GM23248 (cell line): Measurements from ENCODE around the gene CEP112. TPM values are rescaled to one million over a fixed set of nuclear protein-coding genes. Genes with fewer than 3 reads are reported as not detected.

ENCODE experiments used
- DNase-seq: peaks from one replicate; pipeline ENCODE4 v3.0.0-alpha.2; 2015
- H2AFZ ChIP-seq: fragments of 200-600 bp; sonication (generic); 2 replicates; pipeline ENCODE4 v1.6.1; 2016; ENCODE audit warnings: antibody characterized with exemption
- H3F3A ChIP-seq: fragments of 200-600 bp; sonication (generic); 2 replicates; pipeline ENCODE4 v1.6.1; 2016; ENCODE audit warnings: mild to moderate bottlenecking, antibody characterized with exemption, mixed run types; ENCODE audit not compliant: insufficient read depth
- H3K27ac ChIP-seq: fragments of 200-600 bp; sonication (generic); 2 replicates; pipeline ENCODE4 v1.5.1; 2016; ENCODE audit warnings: mild to moderate bottlenecking
- H3K27me3 ChIP-seq: fragments of 200-600 bp; sonication (generic); replicated peaks from 2 replicates; pipeline ENCODE4 v1.6.1; 2016; ENCODE audit warnings: mild to moderate bottlenecking; ENCODE audit not compliant: insufficient read depth
- H3K36me3 ChIP-seq: fragments of 200-600 bp; sonication (generic); 2 replicates; pipeline ENCODE4 v1.6.1; 2016; ENCODE audit warnings: low read depth, mild to moderate bottlenecking
- H3K4me1 ChIP-seq: fragments of 200-600 bp; sonication (generic); 2 replicates; pipeline ENCODE4 v1.6.1; 2016; ENCODE audit warnings: mild to moderate bottlenecking; ENCODE audit not compliant: insufficient read depth
- H3K4me2 ChIP-seq: fragments of 200-600 bp; sonication (generic); one replicate; pipeline ENCODE4 v1.6.1; 2016; ENCODE audit warnings: mild to moderate bottlenecking; ENCODE audit not compliant: unreplicated experiment
- H3K4me3 ChIP-seq: fragments of 200-600 bp; sonication (generic); 2 replicates; pipeline ENCODE4 v1.5.1; 2016; ENCODE audit warnings: mild to moderate bottlenecking
- H3K79me2 ChIP-seq: fragments of 200-600 bp; sonication (generic); 2 replicates; pipeline ENCODE4 v1.6.1; 2016; ENCODE audit warnings: mild to moderate bottlenecking; ENCODE audit not compliant: insufficient read depth
- H3K9ac ChIP-seq: fragments of 200-600 bp; sonication (generic); 2 replicates; pipeline ENCODE4 v1.6.1; 2016; ENCODE audit warnings: mild to moderate bottlenecking
- H3K9me2 ChIP-seq: fragments of 200-600 bp; sonication (generic); 2 replicates; pipeline ENCODE4 v1.6.1; 2016; ENCODE audit warnings: mixed run types, mild to moderate bottlenecking, moderate library complexity; ENCODE audit not compliant: insufficient read depth
- H3K9me3 ChIP-seq: fragments of 200-600 bp; sonication (generic); one replicate; pipeline ENCODE4 v1.6.1; 2017; ENCODE audit warnings: low read depth
- H4K20me1 ChIP-seq: fragments of 200-600 bp; sonication (generic); 2 replicates; pipeline ENCODE4 v1.6.0; 2016; ENCODE audit not compliant: insufficient read depth
- EZH2 ChIP-seq: fragments of 200-600 bp; sonication (generic); IDR thresholded peaks from 2 replicates; pipeline ENCODE4 v1.6.1; 2018; ENCODE audit warnings: antibody characterized with exemption, mild to moderate bottlenecking; ENCODE audit not compliant: insufficient read depth, poor library complexity, severe bottlenecking
- EZH2phosphoT487 ChIP-seq: fragments of 200-600 bp; sonication (generic); IDR thresholded peaks from 2 replicates; pipeline ENCODE4 v1.6.1; 2018; ENCODE audit warnings: antibody characterized with exemption, moderate library complexity, mild to moderate bottlenecking, low read depth; ENCODE audit not compliant: insufficient read depth
- WGBS, 2 experiments: methylation state at CpG; one replicate each; pipeline ENCODE4 v1.1.6; 2015 to 2017; ENCODE audit warnings: low lambda C conversion rate in 2 of 2, low coverage in 1 of 2; ENCODE audit errors: missing lambda C conversion rate in 2 of 2; 5-methylcytosine and 5-hydroxymethylcytosine counted together
- in situ Hi-C: fragments of 300-500 bp; cut with MboI; formaldehyde crosslinking; loops from 2 replicates; pipeline ENCODE4 v1.15.0; 2020
- polyA plus RNA-seq: library from polyadenylated mRNA; unstranded; fragments of >200 nt; fragmentation: Nextera tagmentation; extraction: Ambion mirVana; gene quantifications from 2 replicates; pipeline ENCODE4 v1.2.1, GENCODE V29; 2016
- total RNA-seq: library from RNA; depleted of rRNA; stranded (reverse); fragments of >200 nt; shearing (Covaris generic); gene quantifications from 2 replicates; pipeline ENCODE4 v1.2.3, GENCODE V29; 2014

CEP112 gene
- total and polyA plus RNA-seq, 2 experiments from 2014 or later: 8.1 to 14.8 TPM

- in situ Hi-C loops: no loop called here
- Histone ChIP-seq H3K27ac (no peak overlapping the region), H3K4me3 (no peak overlapping the region), H3F3A (peaks cover 9% of the 10 kb centered on the region; the same call in 1 of the 2 replicates), H3K36me3 (no peaks in the 10 kb centered on the region), H4K20me1 (no peaks in the 10 kb centered on the region), H3K79me2 (no peaks in the 10 kb centered on the region), H2AFZ (no peak overlapping the region), H3K4me1 (peaks cover 14% of the 10 kb centered on the region), H3K27me3 (no peaks in the 10 kb centered on the region), H3K4me2 (no peak overlapping the region), H3K9ac (no peak overlapping the region), H3K9me2 (no peaks in the 10 kb centered on the region), H3K9me3 (no peaks in the 10 kb centered on the region)
- no peak for DNase-seq
- TF ChIP-seq EZH2: no peak
- no peak for TF ChIP-seq EZH2phosphoT487
- 96 to 100% methylated on average over 4 of the region's 4 CpGs for WGBS, 2 experiments
Measured at GRCh38 chr17:65855675-65856074, 336.3 kb downstream of the CEP112 start.

- H3K9me3 ChIP-seq: no peaks in the 10 kb centered on the region
- H2AFZ ChIP-seq: no peak overlapping the region
- in situ Hi-C loops: no loop called here
- no peak overlapping the region for H3K9ac ChIP-seq
- H3K4me3 ChIP-seq: no peak overlapping the region
- no peak for DNase-seq
- no peaks in the 10 kb centered on the region for H3K79me2 ChIP-seq
- no peaks in the 10 kb centered on the region for H4K20me1 ChIP-seq
- H3F3A ChIP-seq: peaks cover 10% of the 10 kb centered on the region; the same call in 1 of the 2 replicates
- TF ChIP-seq EZH2: no peak
- no peak for TF ChIP-seq EZH2phosphoT487
- peaks cover 16% of the 10 kb centered on the region for H3K4me1 ChIP-seq
- 75 to 84% methylated on average over 2 of the region's 2 CpGs for WGBS, 2 experiments
- no peak overlapping the region for H3K27ac ChIP-seq
- no peaks in the 10 kb centered on the region for H3K27me3 ChIP-seq
- H3K36me3 ChIP-seq: no peaks in the 10 kb centered on the region
- no peaks in the 10 kb centered on the region for H3K9me2 ChIP-seq
- H3K4me2 ChIP-seq: no peak overlapping the region
Measured at GRCh38 chr17:65855245-65855644, 336.7 kb downstream of the CEP112 start.

- Histone ChIP-seq H4K20me1 (no peaks in the 10 kb centered on the region), H3K36me3 (no peaks in the 10 kb centered on the region), H3K27ac (no peak overlapping the region), H3F3A (peaks cover 10% of the 10 kb centered on the region; the same call in 1 of the 2 replicates), H3K79me2 (no peaks in the 10 kb centered on the region), H3K4me1 (peaks cover 18% of the 10 kb centered on the region), H3K4me3 (no peak overlapping the region), H2AFZ (no peak overlapping the region), H3K9me3 (no peaks in the 10 kb centered on the region), H3K9me2 (no peaks in the 10 kb centered on the region), H3K4me2 (no peak overlapping the region), H3K9ac (no peak overlapping the region), H3K27me3 (no peaks in the 10 kb centered on the region)
- TF ChIP-seq EZH2 (no peak), EZH2phosphoT487 (no peak)
- DNase-seq: no peak
- in situ Hi-C loops: no loop called here
Measured at GRCh38 chr17:65853816-65854215, 338.1 kb downstream of the CEP112 start.

- peaks cover 18% of the 10 kb centered on the region for H3K4me1 ChIP-seq
- no peaks in the 10 kb centered on the region for H3K9me2 ChIP-seq
- DNase-seq: no peak
- peaks cover 10% of the 10 kb centered on the region; the same call in 1 of the 2 replicates for H3F3A ChIP-seq
- H3K9me3 ChIP-seq: no peaks in the 10 kb centered on the region
- TF ChIP-seq EZH2: no peak
- TF ChIP-seq EZH2phosphoT487: no peak
- in situ Hi-C loops: no loop called here
- no peaks in the 10 kb centered on the region for H3K36me3 ChIP-seq
- H3K79me2 ChIP-seq: no peaks in the 10 kb centered on the region
- WGBS, 2 experiments: 17 to 23% methylated on average over 1 of the region's 1 CpG
- H3K27ac ChIP-seq: no peak overlapping the region
- H3K4me3 ChIP-seq: no peak overlapping the region
- no peaks in the 10 kb centered on the region for H3K27me3 ChIP-seq
- H3K9ac ChIP-seq: no peak overlapping the region
- H3K4me2 ChIP-seq: no peak overlapping the region
- H2AFZ ChIP-seq: no peak overlapping the region
- H4K20me1 ChIP-seq: no peaks in the 10 kb centered on the region
Measured at GRCh38 chr17:65852911-65853310, 339.0 kb downstream of the CEP112 start.
